Measurements from ENCODE around the gene ZNF280D.

ZNF280D gene

GRCh38 chr15:56586206-56586605 lies 147.1 kb downstream of the ZNF280D start:
- H3K9me3 ChIP-seq: peaks cover 33% of the 10 kb centered on the region
- H3K36me3 ChIP-seq: no peaks in the 10 kb centered on the region
- no peak overlapping the region for H3K9ac ChIP-seq
- no peak overlapping the region for H3K4me3 ChIP-seq
- no peaks in the 10 kb centered on the region for H3K4me1 ChIP-seq
- no peak overlapping the region for H3K4me2 ChIP-seq
- H3K27ac ChIP-seq: no peak overlapping the region
- no peaks in the 10 kb centered on the region for H3K27me3 ChIP-seq
- H4K20me1 ChIP-seq: no peaks in the 10 kb centered on the region
- no peak for TF ChIP-seq Cebpa-rat (IDR thresholded peaks at IDR 0.05)

- no peaks in the 10 kb centered on the region for H3K4me1 ChIP-seq
- no peak for TF ChIP-seq Cebpa-rat (IDR thresholded peaks at IDR 0.05)
- H3K27me3 ChIP-seq: no peaks in the 10 kb centered on the region
- H3K4me3 ChIP-seq: no peak overlapping the region
- no peak overlapping the region for H3K9ac ChIP-seq
- H3K36me3 ChIP-seq: no peaks in the 10 kb centered on the region
- no peak overlapping the region for H3K27ac ChIP-seq
- H4K20me1 ChIP-seq: no peaks in the 10 kb centered on the region
- no peak overlapping the region for H3K4me2 ChIP-seq
- peaks cover 29% of the 10 kb centered on the region for H3K9me3 ChIP-seq
Measured at GRCh38 chr15:56582785-56583184, 150.5 kb downstream of the ZNF280D start.

All from BLaER1 (cell line).